HEK293 (cell line): ENCODE results near the gene B4GALT7.

ENCODE experiments used
- CTCF ChIA-PET: fragments of 350-600 bp; formaldehyde crosslinking; extraction: SDS; loops from one replicate; lab custom pipeline; 2021; ENCODE audit warnings: antibody characterized with exemption; lab: Yijun Ruan, JAX
- POLR2A ChIA-PET: fragments of 300-600 bp; formaldehyde crosslinking; extraction: SDS; loops from one replicate; lab custom pipeline; 2020; ENCODE audit warnings: antibody characterized with exemption, inconsistent platforms; lab: Yijun Ruan, JAX
- H3K27ac ChIP-seq: fragments of 200-500 bp; sonication (Bioruptor generic); 2 replicates; pipeline ENCODE4 v1.5.1; 2014; ENCODE audit warnings: low read depth, low read length, control low read depth, inconsistent platforms; ENCODE audit errors: extremely low read depth
- H3K36me3 ChIP-seq, 2 experiments: fragments of 200-500 bp in 1 of 2; sonication (Bioruptor generic) in 1 of 2; 1 replicate in 1 of 2; 2 replicates in 1 of 2; pipeline ENCODE4 v1.5.1; 2014 to 2017; ENCODE audit warnings: inconsistent platforms in 2 of 2, low read length in 2 of 2; ENCODE audit not compliant: control insufficient read depth in 2 of 2, insufficient read depth in 1 of 2
- H3K4me1 ChIP-seq: fragments of 200-500 bp; sonication (Bioruptor generic); 2 replicates; pipeline ENCODE4 v1.5.1; 2014; ENCODE audit warnings: mild to moderate bottlenecking, low read length, inconsistent platforms; ENCODE audit not compliant: control insufficient read depth, insufficient read depth
- H3K4me3 ChIP-seq: 2 replicates; pipeline ENCODE4 v1.5.1; 2011; ENCODE audit warnings: low read depth, mild to moderate bottlenecking, control low read depth, low read length, moderate library complexity
- H3K9me3 ChIP-seq: fragments of 200-500 bp; sonication (Bioruptor generic); 2 replicates; pipeline ENCODE4 v1.5.1; 2014; ENCODE audit warnings: low read depth, low read length, inconsistent platforms; ENCODE audit not compliant: control insufficient read depth, insufficient read depth
- BCL11A ChIP-seq: fragments of 450-650 bp; formaldehyde crosslinking; IDR thresholded peaks from 2 replicates; pipeline ENCODE4 v1.5.1; 2016; ENCODE audit warnings: low read depth, missing biosample characterization, missing genetic modification characterization
- KLF10 ChIP-seq: fragments of 450-650 bp; IDR thresholded peaks from 2 replicates; pipeline ENCODE4 v1.5.1; 2018; ENCODE audit warnings: missing biosample characterization, mild to moderate bottlenecking, missing genetic modification characterization
- KLF16 ChIP-seq: fragments of 450-650 bp; formaldehyde crosslinking; IDR thresholded peaks from 2 replicates; pipeline ENCODE4 v1.5.1; 2017; ENCODE audit warnings: missing biosample characterization, missing genetic modification characterization
- SP2 ChIP-seq: fragments of 450-650 bp; formaldehyde crosslinking; IDR thresholded peaks from 2 replicates; pipeline ENCODE4 v1.5.1; 2016; ENCODE audit warnings: missing biosample characterization, missing genetic modification characterization
- TCF7L2 ChIP-seq: IDR thresholded peaks from 2 replicates; pipeline ENCODE4 v1.6.1; 2011; ENCODE audit warnings: low read depth, mild to moderate bottlenecking, inconsistent platforms, low read length, moderate library complexity, borderline replicate concordance
- WT1 ChIP-seq: fragments of 450-650 bp; formaldehyde crosslinking; IDR thresholded peaks from 2 replicates; pipeline ENCODE4 v1.5.1; 2016; ENCODE audit warnings: missing biosample characterization, missing genetic modification characterization
- YY1 ChIP-seq: fragments of 450-650 bp; formaldehyde crosslinking; IDR thresholded peaks from 2 replicates; pipeline ENCODE4 v1.5.1; 2018; ENCODE audit warnings: missing biosample characterization, missing genetic modification characterization
- ZBTB48 ChIP-seq: fragments of 450-650 bp; formaldehyde crosslinking; IDR thresholded peaks from 2 replicates; pipeline ENCODE4 v1.5.1; 2016; ENCODE audit warnings: missing biosample characterization, missing genetic modification characterization
- ZEB2 ChIP-seq: fragments of 450-650 bp; formaldehyde crosslinking; IDR thresholded peaks from 2 replicates; pipeline ENCODE4 v1.5.1; 2016; ENCODE audit warnings: missing biosample characterization, missing genetic modification characterization
- ZFHX2 ChIP-seq: fragments of 450-650 bp; formaldehyde crosslinking; conservative IDR thresholded peaks from 2 replicates; pipeline ENCODE4 v1.5.1; 2016; ENCODE audit warnings: missing biosample characterization, missing genetic modification characterization
- ZFP69B ChIP-seq: fragments of 450-650 bp; formaldehyde crosslinking; IDR thresholded peaks from 2 replicates; pipeline ENCODE4 v1.5.1; 2016; ENCODE audit warnings: missing biosample characterization, missing genetic modification characterization
- ZNF169 ChIP-seq: fragments of 450-650 bp; formaldehyde crosslinking; IDR thresholded peaks from 2 replicates; pipeline ENCODE4 v1.5.1; 2016; ENCODE audit warnings: missing biosample characterization, missing genetic modification characterization
- ZNF174 ChIP-seq: fragments of 450-650 bp; formaldehyde crosslinking; IDR thresholded peaks from 2 replicates; pipeline ENCODE4 v1.5.0; 2017; ENCODE audit warnings: missing biosample characterization, mild to moderate bottlenecking, missing genetic modification characterization
- ZNF184 ChIP-seq: fragments of 450-650 bp; IDR thresholded peaks from 2 replicates; pipeline ENCODE4 v1.5.1; 2018; ENCODE audit warnings: missing biosample characterization, mild to moderate bottlenecking, missing genetic modification characterization
- ZNF211 ChIP-seq: fragments of 450-650 bp; formaldehyde crosslinking; IDR thresholded peaks from 2 replicates; pipeline ENCODE4 v1.5.1; 2016; ENCODE audit warnings: low read depth, missing biosample characterization, missing genetic modification characterization
- ZNF266 ChIP-seq: fragments of 450-650 bp; formaldehyde crosslinking; IDR thresholded peaks from 2 replicates; pipeline ENCODE4 v1.5.1; 2016; ENCODE audit warnings: missing biosample characterization, missing genetic modification characterization, low read depth
- ZNF391 ChIP-seq: fragments of 450-650 bp; formaldehyde crosslinking; IDR thresholded peaks from 2 replicates; pipeline ENCODE4 v1.5.1; 2016; ENCODE audit warnings: low read depth, missing biosample characterization, missing genetic modification characterization, borderline replicate concordance
- ZNF404 ChIP-seq: fragments of 450-650 bp; formaldehyde crosslinking; IDR thresholded peaks from 2 replicates; pipeline ENCODE4 v1.5.1; 2017; ENCODE audit warnings: missing biosample characterization, missing genetic modification characterization
- ZNF416 ChIP-seq: fragments of 450-650 bp; formaldehyde crosslinking; IDR thresholded peaks from 2 replicates; pipeline ENCODE4 v1.5.1; 2016; ENCODE audit warnings: missing biosample characterization, missing genetic modification characterization
- ZNF596 ChIP-seq: fragments of 450-650 bp; IDR thresholded peaks from 2 replicates; pipeline ENCODE4 v1.5.0; 2018; ENCODE audit warnings: missing biosample characterization, mild to moderate bottlenecking, missing genetic modification characterization, moderate library complexity
- ZNF610 ChIP-seq: fragments of 450-650 bp; formaldehyde crosslinking; IDR thresholded peaks from 2 replicates; pipeline ENCODE4 v1.5.1; 2016; ENCODE audit warnings: missing biosample characterization, missing genetic modification characterization, borderline replicate concordance
- ZNF623 ChIP-seq: fragments of 450-650 bp; formaldehyde crosslinking; IDR thresholded peaks from 2 replicates; pipeline ENCODE4 v1.5.1; 2016; ENCODE audit warnings: missing biosample characterization, missing genetic modification characterization
- ZNF626 ChIP-seq: fragments of 450-650 bp; sonication (Bioruptor Pico); formaldehyde crosslinking; IDR thresholded peaks from 2 replicates; pipeline ENCODE4 v1.5.1; 2018; ENCODE audit warnings: missing biosample characterization, missing genetic modification characterization, inconsistent platforms
- ZNF664 ChIP-seq: fragments of 450-650 bp; formaldehyde crosslinking; IDR thresholded peaks from 2 replicates; pipeline ENCODE4 v1.5.1; 2016; ENCODE audit warnings: missing biosample characterization, missing genetic modification characterization
- ZNF76 ChIP-seq: fragments of 450-650 bp; formaldehyde crosslinking; IDR thresholded peaks from 2 replicates; pipeline ENCODE4; 2016; ENCODE audit warnings: low read depth, missing biosample characterization, missing genetic modification characterization, borderline replicate concordance
- ZNF777 ChIP-seq: fragments of 450-650 bp; formaldehyde crosslinking; IDR thresholded peaks from 2 replicates; pipeline ENCODE4 v1.5.1; 2017; ENCODE audit warnings: missing biosample characterization, missing genetic modification characterization, borderline replicate concordance
- ZNF792 ChIP-seq: fragments of 450-650 bp; formaldehyde crosslinking; IDR thresholded peaks from 2 replicates; pipeline ENCODE4 v1.5.1; 2016; ENCODE audit warnings: missing biosample characterization, missing genetic modification characterization
- ZSCAN30 ChIP-seq: fragments of 450-650 bp; IDR thresholded peaks from 2 replicates; pipeline ENCODE4 v1.5.1; 2018; ENCODE audit warnings: missing biosample characterization, mild to moderate bottlenecking, missing genetic modification characterization, moderate library complexity
- TF ChIP-seq, protein P1 (sequence below): fragments of 450-650 bp; IDR thresholded peaks from 2 replicates; pipeline ENCODE4 v1.5.1; 2018; ENCODE audit warnings: missing biosample characterization, mild to moderate bottlenecking, missing genetic modification characterization
- TF ChIP-seq, protein P2 (sequence below): fragments of 450-650 bp; formaldehyde crosslinking; IDR thresholded peaks from 2 replicates; pipeline ENCODE4 v1.5.1; 2016; ENCODE audit warnings: missing biosample characterization, missing genetic modification characterization
- TF ChIP-seq, protein P3 (sequence below): fragments of 450-650 bp; formaldehyde crosslinking; IDR thresholded peaks from 2 replicates; pipeline ENCODE4 v1.5.1; 2016; ENCODE audit warnings: missing biosample characterization, missing genetic modification characterization
- TF ChIP-seq, protein P4 (sequence below): fragments of 450-650 bp; formaldehyde crosslinking; IDR thresholded peaks from 2 replicates; pipeline ENCODE4 v1.5.1; 2017; ENCODE audit warnings: missing biosample characterization, mild to moderate bottlenecking, missing genetic modification characterization, moderate library complexity

The B4GALT7 gene

DNA sequence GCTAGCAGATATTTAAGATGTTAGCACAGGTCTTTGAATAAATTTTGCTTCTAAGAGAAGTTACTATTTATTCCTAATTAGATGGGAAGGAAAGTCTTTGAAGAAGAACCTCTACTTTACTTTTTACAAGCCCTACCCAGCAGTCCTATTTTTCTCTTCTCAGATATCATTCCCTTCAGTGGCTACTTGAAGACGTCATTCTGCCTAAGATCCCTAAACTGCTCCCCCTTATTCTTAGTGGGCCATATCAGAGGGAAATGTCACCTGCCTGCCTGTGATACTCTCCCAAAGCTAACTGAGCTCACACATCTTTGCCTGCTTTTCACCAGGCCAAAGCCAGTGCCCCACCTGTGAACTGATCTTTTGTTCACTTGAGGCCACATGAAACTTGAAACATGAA, 24.4 kb upstream of the B4GALT7 start:
- Histone ChIP-seq H3K4me1 (no peaks in the 10 kb centered on the region), H3K4me3 (no peak overlapping the region), H3K27ac (no peak overlapping the region), H3K36me3 (no peaks in the 10 kb centered on the region), H3K9me3 (no peaks in the 10 kb centered on the region)
- POLR2A ChIA-PET, result no interaction called here
- TF ChIP-seq ZNF626 (tag by site-specific recombination) (no peak), ZNF664 (tag by site-specific recombination) (no peak), ZEB2 (tag by site-specific recombination) (no peak), ZNF266 (no peak), WT1 (tag by site-specific recombination) (no peak)
- CTCF ChIA-PET, result interaction anchor here (0.6 to 1.8 kb wide), 3 partner anchors 14 to 1190 kb away, joined by 3 to 7 read pairs (median 3); no protein-coding TSS in a partner anchor

DNA sequence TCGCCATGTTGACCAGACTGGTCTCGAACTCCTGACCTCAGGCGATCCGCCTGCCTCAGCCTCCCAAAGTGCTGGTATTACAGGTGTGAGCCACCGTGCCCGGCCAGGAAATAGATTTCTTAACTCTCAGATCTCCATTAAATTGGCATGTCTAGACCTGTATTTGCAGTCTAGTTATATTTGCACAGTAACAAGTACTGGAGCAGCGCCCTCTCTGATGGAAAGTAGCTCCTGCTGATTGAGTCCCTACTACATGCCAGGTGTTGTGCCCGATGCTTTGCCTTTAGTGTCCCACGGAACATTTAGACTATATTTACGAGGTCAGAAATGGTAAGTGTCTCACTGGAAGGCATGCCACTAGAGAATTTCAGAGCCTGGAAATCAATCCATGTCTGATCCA, 23.8 kb upstream of the B4GALT7 start:
- Histone ChIP-seq H3K27ac (no peak overlapping the region), H3K9me3 (no peaks in the 10 kb centered on the region), H3K4me1 (no peaks in the 10 kb centered on the region), H3K36me3 (no peaks in the 10 kb centered on the region), H3K4me3 (no peak overlapping the region)
- POLR2A ChIA-PET, result no interaction called here
- TF ChIP-seq ZNF777 (tag by site-specific recombination), result no peak
- no peak for TF ChIP-seq ZNF76
- no peak for TF ChIP-seq KLF16
- TF ChIP-seq ZNF404 (tag by site-specific recombination), result no peak
- no peak for TF ChIP-seq ZBTB48 (tag by site-specific recombination)
- TF ChIP-seq ZNF610 (tag by site-specific recombination), result no peak
- TF ChIP-seq, protein P1, sequence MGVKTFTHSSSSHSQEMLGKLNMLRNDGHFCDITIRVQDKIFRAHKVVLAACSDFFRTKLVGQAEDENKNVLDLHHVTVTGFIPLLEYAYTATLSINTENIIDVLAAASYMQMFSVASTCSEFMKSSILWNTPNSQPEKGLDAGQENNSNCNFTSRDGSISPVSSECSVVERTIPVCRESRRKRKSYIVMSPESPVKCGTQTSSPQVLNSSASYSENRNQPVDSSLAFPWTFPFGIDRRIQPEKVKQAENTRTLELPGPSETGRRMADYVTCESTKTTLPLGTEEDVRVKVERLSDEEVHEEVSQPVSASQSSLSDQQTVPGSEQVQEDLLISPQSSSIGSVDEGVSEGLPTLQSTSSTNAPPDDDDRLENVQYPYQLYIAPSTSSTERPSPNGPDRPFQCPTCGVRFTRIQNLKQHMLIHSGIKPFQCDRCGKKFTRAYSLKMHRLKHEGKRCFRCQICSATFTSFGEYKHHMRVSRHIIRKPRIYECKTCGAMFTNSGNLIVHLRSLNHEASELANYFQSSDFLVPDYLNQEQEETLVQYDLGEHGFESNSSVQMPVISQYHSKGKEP, result no peak
- TF ChIP-seq KLF10, result no peak
- no peak for TF ChIP-seq ZFHX2 (tag by site-specific recombination)
- TF ChIP-seq ZNF596 (tag by site-specific recombination), result no peak
- no peak for TF ChIP-seq BCL11A (tag by site-specific recombination)
- no peak for TF ChIP-seq ZSCAN30 (tag by site-specific recombination)
- TF ChIP-seq, protein P2, sequence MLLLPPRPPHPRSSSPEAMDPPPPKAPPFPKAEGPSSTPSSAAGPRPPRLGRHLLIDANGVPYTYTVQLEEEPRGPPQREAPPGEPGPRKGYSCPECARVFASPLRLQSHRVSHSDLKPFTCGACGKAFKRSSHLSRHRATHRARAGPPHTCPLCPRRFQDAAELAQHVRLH (tag by site-specific recombination), result no peak
- TF ChIP-seq ZFP69B (tag by site-specific recombination), result no peak
- TF ChIP-seq ZNF184, result no peak
- TF ChIP-seq ZNF174 (tag by site-specific recombination), result no peak
- TF ChIP-seq ZNF211 (tag by site-specific recombination), result no peak
- CTCF ChIA-PET, result interaction anchor here (0.6 to 1.8 kb wide), 6 partner anchors 12 to 1189 kb away, joined by 3 to 7 read pairs (median 3); no protein-coding TSS in a partner anchor

DNA sequence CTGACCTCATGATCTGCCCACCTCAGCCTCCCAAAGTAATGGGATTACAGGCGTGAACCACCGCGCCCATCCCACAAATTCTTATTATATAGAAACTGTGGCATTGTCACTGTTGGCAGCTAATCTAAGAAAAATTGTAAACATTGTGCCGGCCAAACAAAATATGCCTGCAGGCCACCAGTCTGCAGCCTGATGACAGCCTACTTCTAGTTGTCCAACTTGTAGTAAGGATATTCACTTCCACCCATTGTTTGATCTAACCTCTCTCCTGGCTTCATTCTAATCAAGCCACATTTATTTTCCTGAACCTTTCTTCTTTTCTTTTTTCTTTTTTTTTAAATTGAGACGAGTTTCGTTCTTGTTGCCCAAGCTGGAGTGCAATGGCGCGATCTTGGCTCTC, 21.6 kb upstream of the B4GALT7 start:
- Histone ChIP-seq H3K27ac (no peak overlapping the region), H3K4me1 (no peaks in the 10 kb centered on the region), H3K9me3 (no peaks in the 10 kb centered on the region), H3K36me3 (no peaks in the 10 kb centered on the region), H3K4me3 (no peak overlapping the region)
- ChIA-PET POLR2A (no interaction called here), CTCF (interaction anchor here (0.6 to 0.8 kb wide), 2 partner anchors 462 to 465 kb away, joined by 3 read pairs; no protein-coding TSS in a partner anchor)
- TF ChIP-seq ZNF792 (tag by site-specific recombination) (no peak), ZNF391 (tag by site-specific recombination) (no peak), ZNF623 (tag by site-specific recombination) (no peak), YY1 (no peak), ZNF169 (tag by site-specific recombination) (no peak), SP2 (tag by site-specific recombination) (no peak), ZNF416 (tag by site-specific recombination) (no peak), TCF7L2 (no peak), ZEB2 (tag by site-specific recombination) (no peak)
- TF ChIP-seq, protein P3, sequence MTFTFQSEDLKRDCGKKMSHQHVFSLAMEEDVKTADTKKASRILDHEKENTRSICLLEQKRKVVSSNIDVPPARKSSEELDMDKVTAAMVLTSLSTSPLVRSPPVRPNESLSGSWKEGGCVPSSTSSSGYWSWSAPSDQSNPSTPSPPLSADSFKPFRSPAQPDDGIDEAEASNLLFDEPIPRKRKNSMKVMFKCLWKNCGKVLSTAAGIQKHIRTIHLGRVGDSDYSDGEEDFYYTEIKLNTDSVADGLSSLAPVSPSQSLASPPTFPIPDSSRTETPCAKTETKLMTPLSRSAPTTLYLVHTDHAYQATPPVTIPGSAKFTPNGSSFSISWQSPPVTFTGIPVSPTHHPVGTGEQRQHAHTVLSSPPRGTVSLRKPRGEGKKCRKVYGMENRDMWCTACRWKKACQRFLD (tag by site-specific recombination), result no peak
- TF ChIP-seq, protein P4, sequence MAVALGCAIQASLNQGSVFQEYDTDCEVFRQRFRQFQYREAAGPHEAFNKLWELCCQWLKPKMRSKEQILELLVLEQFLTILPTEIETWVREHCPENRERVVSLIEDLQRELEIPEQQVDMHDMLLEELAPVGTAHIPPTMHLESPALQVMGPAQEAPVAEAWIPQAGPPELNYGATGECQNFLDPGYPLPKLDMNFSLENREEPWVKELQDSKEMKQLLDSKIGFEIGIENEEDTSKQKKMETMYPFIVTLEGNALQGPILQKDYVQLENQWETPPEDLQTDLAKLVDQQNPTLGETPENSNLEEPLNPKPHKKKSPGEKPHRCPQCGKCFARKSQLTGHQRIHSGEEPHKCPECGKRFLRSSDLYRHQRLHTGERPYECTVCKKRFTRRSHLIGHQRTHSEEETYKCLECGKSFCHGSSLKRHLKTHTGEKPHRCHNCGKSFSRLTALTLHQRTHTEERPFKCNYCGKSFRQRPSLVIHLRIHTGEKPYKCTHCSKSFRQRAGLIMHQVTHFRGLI (tag by site-specific recombination), result no peak
